ENCODE results near the gene METTL16.
"Not testable (repeated sequence)": the region's sequence is repeated elsewhere in the genome, so short reads cannot be mapped to it uniquely, and the experiment has no call there.

METTL16 gene, protein sequence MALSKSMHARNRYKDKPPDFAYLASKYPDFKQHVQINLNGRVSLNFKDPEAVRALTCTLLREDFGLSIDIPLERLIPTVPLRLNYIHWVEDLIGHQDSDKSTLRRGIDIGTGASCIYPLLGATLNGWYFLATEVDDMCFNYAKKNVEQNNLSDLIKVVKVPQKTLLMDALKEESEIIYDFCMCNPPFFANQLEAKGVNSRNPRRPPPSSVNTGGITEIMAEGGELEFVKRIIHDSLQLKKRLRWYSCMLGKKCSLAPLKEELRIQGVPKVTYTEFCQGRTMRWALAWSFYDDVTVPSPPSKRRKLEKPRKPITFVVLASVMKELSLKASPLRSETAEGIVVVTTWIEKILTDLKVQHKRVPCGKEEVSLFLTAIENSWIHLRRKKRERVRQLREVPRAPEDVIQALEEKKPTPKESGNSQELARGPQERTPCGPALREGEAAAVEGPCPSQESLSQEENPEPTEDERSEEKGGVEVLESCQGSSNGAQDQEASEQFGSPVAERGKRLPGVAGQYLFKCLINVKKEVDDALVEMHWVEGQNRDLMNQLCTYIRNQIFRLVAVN

GRCh38 chr17:2511462-2512369 lies at the start of gene METTL16:
Gene METTL16, minus strand, starts transcription at chr17:2511888. Its CDS starts 9,557 bp downstream, at chr17:2502331.
- peak; percentile 78 for DNase-seq

DNA sequence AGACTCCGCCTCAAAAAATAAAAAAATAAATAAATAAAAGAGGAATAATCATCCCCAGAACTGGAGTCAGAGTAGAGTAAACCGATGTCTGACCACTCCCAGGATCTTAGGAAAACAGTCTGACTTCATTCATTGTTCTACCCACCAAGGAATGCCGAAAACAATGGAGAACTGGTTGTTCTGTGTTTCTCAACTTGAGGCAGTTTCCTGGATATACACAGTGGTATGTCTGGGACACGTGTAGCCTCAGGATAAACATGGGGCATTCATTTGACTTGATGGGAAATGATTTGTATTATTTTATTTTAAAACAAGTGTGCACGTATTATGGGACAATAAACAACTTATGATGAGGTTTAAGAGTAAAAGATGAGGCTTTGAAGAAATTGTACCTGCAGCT lies 49.0 kb upstream of the METTL16 start:
- no peak for DNase-seq

DNA sequence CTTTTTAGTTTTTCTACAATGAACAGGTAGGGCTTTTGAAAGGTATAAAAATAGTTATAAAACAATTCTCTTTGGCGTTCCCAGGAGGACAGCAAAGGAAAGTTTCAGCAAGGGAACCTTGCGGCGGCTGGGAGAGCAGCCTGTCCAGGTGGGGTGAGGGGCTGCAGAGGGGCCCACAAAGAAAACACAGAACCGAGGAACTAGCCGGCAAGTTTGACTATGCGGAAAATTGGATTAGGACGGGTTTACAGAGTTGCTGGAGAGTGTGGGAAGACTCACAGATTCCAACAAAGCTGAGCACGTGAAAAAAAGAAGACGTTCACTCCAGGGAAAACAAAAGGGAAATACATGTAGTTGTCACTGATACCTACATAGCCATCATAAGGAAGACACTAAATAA lies 40.2 kb upstream of the METTL16 start:
- DNase-seq: no peak

DNA sequence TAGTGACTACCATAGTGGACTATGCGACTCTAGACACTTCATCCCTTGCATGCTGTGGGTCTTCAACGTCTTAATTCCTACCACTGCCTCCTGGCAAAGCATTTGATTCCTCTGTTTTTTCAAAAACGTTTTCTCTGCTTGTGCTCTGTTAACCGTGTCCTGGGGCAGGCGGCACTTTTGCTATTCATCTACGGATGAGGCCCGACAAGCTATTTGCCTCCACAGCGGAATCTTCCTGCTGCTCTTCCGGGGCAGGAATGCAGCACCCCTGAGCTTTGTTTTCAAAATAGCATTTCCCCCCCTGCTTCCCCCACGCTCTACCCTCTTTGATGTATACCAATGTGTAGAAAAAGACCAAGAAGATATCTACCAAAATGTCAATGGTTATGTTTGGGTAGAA lies 39.8 kb upstream of the METTL16 start:
- DNase-seq: no peak

DNA sequence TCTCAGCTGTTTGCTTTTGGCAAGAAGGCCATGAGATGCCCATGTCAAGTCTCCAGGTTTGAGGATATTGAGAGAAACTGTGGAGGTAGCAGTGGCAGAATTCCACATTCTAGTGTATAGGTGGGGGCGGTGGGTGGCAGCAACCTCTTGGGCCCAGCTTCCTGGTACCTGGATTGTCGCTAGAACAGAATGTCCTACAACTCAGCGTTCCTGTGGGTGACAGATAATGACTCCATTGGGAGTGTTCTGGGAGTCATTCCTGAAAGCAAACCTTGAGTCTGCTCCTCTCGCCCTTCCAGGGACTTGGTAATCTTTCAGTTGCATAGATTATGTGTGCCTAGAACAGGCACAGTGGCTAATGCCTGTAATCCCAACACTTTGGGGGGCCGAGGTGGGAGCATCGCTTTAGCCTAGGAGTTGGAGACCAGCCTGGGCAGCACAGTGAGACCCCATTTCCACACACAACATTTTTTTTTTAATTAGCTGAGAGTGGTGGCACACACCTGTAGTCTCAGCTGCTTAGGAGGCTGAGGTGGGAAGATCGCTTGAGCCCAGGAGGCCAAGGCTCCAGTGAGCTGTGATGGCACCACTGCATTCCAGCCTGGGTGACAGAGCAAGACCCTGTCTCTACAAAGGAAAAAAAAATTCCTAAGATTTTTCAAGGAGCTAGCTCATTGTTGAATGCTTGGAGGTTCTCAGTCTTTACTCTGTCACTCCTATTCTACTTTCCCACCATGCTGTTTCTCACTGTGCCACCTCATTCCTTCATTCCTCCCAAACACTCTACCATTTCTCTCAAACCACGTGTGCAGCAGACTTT lies 37.9 kb upstream of the METTL16 start:
- DNase-seq: no peak

GRCh38 chr17:2548026-2548425 lies 36.3 kb upstream of the METTL16 start:
- DNase-seq: not testable (repeated sequence)

DNA sequence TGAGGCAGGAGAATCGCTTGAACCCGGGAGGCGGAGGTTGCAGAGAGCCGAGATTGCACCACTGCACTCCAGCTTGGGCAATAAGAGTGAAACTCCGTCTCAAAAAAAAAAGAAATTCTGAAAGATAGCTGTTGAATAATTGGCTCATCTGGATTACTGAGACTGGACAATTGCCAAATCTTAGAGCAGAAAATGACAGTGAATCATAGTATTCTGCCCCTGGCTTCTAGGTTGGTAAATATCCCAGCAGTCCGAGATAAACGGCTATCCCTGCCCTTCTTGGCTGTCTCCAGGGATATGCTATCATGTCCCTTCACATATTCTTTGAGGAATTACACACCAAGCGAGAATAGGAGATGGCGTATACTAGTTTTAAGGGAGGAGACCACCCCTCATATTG lies 35.5 kb upstream of the METTL16 start:
- DNase-seq: no peak

- no peak for DNase-seq
Measured at GRCh38 chr17:2545393-2545792, 33.7 kb upstream of the METTL16 start.

DNA sequence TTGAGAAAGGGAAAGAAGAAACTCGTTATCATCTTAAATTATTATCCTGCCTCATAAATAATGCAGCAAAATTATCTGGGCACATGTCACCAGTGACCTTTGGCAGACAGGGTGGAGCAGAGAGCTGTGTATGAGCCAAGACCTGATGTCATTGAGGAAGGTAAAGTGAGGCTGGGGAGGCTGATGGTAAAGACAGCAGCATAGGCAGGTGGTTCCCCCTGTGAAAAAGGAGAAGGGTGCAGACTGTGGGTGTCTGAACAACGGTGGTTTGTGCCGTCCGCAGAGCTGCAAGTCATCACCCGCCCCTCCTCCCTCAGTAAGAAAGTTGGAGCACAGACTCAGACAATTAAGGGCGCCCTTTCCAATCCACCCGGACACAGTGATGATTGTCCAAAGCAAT lies 30.8 kb upstream of the METTL16 start:
- no peak for DNase-seq

- no peak for DNase-seq
Measured at GRCh38 chr17:2542056-2542455, 30.4 kb upstream of the METTL16 start.

GRCh38 chr17:2537579-2537978 lies 25.9 kb upstream of the METTL16 start:
- not testable (repeated sequence) for DNase-seq

- no peak for DNase-seq
Measured at GRCh38 chr17:2532146-2532720, 20.5 kb upstream of the METTL16 start.

- DNase-seq: not testable (repeated sequence)
Measured at GRCh38 chr17:2531243-2531954, 19.7 kb upstream of the METTL16 start.

- not testable (repeated sequence) for DNase-seq
Measured at GRCh38 chr17:2521775-2522410, 10.2 kb upstream of the METTL16 start.

DNA sequence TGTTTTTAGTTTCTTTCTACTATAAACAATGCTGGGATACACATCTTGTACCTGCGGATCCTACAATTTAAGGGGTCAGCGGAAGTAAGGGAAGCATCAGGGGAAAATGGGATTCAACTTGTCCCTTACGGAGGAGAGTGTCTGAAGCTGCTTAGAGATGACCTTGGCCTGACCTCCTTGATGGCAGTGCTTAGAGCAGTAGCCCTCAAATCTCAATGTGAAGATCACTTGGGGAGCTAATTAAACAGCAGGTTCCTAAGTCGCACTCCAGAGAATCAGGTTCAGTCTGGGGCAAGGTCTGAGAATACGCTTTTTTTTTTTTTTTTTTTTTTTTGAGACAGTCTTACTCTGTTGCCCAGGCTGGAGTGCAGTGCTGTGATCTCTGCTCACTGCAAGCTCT lies 9.6 kb upstream of the METTL16 start:
- no peak for DNase-seq

DNA sequence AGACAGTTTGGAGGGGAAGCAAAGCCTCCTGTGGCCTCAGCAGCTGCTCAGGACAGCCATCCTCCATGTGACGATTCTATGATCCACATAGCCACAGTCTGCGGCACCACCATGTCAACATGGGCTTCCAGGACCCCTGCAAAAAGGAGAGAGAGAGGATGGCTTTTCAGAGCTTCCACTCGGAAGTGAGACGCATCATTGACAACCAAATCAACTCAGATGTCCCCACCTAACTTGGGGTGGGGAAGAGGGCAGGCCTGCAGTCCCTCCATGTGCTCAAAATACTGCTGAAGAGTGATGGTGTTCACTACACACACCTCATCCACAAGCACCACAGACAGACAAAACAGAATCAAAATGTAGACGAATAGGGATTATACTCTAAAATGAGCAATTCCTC lies 5.9 kb upstream of the METTL16 start:
- DNase-seq: no peak

DNA sequence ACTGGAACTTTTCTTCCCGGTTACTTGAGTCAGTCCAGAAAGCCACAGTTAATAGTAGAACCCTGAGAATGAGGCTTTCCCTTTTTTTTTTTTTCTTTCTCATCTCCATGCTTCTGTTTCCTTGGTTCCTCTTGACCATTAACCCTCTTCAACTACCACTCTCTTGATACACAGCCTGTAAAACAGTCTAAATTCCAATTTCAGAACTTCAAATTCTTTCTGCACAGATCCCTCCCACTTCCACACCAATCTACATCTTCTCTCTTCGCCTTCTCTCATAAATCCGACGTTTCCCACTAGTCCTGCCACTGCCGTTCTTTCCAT lies 588 bp downstream of the METTL16 start:
- DNase-seq: no peak

- DNase-seq: no peak
Measured at GRCh38 chr17:2510559-2510958, 1.1 kb downstream of the METTL16 start.

- DNase-seq: no peak
Measured at GRCh38 chr17:2508035-2508434, 3.7 kb downstream of the METTL16 start.

GRCh38 chr17:2507015-2507414 lies 4.7 kb downstream of the METTL16 start:
- not testable (repeated sequence) for DNase-seq

- no peak for DNase-seq
Measured at GRCh38 chr17:2503627-2504026, 8.1 kb downstream of the METTL16 start.
